ENCODE data around the gene SMARCD2.
"Not testable (repeated sequence)": the region's sequence is repeated elsewhere in the genome, so short reads cannot be mapped to it uniquely, and the experiment has no call there.

Gene SMARCD2

DNA sequence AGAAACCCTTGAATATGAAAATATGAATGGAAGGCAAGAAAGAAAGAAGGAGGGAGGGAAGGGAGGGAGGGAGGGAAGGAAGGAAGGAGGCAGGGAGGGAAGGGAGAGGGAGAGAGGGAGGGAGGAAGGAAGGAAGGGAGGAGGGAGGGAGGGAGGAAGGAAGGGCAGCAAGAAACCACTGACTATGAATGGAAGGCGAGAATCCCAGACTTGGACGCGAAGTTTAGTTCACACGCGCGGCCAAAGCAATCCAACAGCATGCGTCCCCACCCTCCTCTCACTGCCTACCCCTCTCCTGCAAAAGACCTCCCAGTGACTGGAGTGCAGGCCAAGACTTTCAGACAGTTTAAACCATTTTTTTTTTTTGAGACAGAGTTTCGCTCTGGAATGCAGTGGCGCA, 7.9 kb upstream of the SMARCD2 start:
- TF ChIP-seq, protein P1, sequence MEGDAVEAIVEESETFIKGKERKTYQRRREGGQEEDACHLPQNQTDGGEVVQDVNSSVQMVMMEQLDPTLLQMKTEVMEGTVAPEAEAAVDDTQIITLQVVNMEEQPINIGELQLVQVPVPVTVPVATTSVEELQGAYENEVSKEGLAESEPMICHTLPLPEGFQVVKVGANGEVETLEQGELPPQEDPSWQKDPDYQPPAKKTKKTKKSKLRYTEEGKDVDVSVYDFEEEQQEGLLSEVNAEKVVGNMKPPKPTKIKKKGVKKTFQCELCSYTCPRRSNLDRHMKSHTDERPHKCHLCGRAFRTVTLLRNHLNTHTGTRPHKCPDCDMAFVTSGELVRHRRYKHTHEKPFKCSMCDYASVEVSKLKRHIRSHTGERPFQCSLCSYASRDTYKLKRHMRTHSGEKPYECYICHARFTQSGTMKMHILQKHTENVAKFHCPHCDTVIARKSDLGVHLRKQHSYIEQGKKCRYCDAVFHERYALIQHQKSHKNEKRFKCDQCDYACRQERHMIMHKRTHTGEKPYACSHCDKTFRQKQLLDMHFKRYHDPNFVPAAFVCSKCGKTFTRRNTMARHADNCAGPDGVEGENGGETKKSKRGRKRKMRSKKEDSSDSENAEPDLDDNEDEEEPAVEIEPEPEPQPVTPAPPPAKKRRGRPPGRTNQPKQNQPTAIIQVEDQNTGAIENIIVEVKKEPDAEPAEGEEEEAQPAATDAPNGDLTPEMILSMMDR (IDR thresholded peaks at IDR 0.05; ENCODE audit: low read depth, low read length, missing control alignments): no peak
- H3K4me3 ChIP-seq (replicated peaks; ENCODE audit: low read depth, low read length): no peak overlapping the region
- no peak for DNase-seq (ENCODE audit: extremely low read depth, low read depth)

DNA sequence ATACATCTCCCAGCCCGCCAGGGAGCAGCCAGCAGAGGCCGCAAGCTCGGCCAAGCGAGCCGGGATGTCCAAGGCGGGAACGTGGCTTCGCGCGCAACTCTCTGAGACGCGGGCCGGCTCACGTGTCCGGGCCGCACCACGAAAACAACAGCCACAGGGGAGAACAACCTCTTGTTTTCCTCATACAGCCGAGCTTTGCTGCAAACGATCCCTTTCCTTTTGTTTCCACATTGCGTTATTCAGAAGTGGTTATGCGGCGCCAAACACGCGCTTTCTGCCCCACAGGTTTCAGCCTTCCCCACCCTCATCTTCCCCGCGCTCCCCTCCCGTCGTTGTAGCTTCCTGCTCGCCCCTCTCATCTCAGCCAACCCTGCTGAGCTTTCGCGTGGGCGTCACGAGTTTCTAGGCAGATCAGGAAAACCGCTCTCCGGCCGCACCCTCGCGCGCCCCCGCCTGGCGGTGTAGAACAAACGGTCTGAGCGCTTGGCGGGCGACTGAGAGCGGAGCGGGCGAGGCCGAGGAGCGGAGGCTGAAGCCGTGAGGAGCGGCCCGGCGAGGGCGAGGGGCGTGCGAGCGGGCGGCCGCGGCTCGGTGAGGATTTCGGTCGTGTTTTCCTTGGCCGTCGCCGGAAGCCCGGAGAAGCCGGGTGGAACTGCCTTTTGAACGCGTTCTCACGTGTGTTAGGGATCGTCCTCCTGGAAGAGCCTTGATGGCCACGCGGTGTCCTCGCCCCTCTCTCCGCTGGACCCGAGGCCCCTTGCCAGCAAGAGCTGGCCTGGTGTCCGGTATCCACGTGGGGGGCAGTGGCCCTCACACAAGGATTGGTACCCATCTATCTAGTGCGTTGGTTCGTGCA, 6.6 kb upstream of the SMARCD2 start:
- TF ChIP-seq, protein P1 (IDR thresholded peaks at IDR 0.05; ENCODE audit: low read depth, low read length, missing control alignments): peak; percentile 55
- no peak overlapping the region for H3K4me3 ChIP-seq (replicated peaks; ENCODE audit: low read depth, low read length)
- DNase-seq (ENCODE audit: extremely low read depth, low read depth): peak; percentile 59

DNA sequence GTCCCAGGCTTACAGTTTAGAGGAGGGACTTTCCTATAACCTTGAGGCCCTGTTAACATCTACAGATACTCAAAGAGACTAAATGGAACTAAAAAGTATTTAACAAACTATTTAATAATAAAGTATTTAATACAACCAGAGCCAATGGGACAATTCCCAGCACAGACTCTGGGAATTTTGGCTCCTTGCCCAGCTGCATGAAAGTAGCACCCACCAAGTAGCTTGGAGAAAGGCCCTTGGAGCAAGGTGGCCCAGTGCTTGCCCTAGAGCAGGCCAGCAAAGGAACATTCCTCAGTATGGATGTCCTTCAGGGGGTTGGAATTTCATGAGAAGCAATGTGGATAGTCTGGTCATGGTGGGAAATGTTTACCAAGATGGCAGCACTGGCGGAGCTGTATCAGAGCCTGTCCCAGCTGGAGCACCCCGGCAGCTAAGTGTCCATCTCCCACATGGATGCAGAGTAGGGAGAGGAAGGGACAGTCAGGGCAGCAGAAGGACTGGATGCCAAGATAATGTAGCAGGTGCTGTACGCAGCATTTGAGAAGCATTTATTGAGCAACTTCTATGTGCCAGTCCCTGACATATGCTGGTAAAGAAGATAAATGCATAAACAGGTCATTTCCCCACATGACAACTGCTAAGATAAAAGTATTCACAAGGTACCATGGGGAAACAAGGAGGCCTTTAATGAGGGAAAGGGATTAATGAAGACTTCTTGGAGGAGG, 5.2 kb upstream of the SMARCD2 start:
- TF ChIP-seq, protein P1 (IDR thresholded peaks at IDR 0.05; ENCODE audit: low read depth, low read length, missing control alignments): no peak
- H3K4me3 ChIP-seq (replicated peaks; ENCODE audit: low read depth, low read length): no peak overlapping the region

DNA sequence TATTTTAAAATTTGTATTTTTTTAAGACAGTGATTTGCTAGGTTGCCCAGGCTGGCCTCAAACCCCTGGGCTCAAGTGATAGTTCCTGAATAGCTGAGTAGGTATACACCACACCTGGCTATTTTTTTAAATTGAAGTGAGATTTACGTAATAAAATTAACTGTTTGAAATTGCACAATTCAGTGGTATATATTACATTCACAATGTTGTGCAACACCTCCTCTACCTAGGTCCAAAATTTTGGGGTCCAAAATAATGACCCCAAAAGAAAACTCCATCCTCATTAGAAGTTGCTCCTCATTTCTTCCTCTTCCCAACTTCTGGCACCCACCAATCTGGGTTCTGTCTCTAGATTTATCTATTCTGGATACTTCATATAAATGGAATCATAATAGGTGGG, 3.0 kb upstream of the SMARCD2 start:
- DNase-seq (ENCODE audit: extremely low read depth, low read depth): no peak
- no peak overlapping the region for H3K4me3 ChIP-seq (replicated peaks; ENCODE audit: low read depth, low read length)
- TF ChIP-seq, protein P1 (IDR thresholded peaks at IDR 0.05; ENCODE audit: low read depth, low read length, missing control alignments): no peak

More for the DNA sequence above, 5.2 kb upstream of the SMARCD2 start:
- no peak for DNase-seq (ENCODE audit: extremely low read depth, low read depth)

DNA sequence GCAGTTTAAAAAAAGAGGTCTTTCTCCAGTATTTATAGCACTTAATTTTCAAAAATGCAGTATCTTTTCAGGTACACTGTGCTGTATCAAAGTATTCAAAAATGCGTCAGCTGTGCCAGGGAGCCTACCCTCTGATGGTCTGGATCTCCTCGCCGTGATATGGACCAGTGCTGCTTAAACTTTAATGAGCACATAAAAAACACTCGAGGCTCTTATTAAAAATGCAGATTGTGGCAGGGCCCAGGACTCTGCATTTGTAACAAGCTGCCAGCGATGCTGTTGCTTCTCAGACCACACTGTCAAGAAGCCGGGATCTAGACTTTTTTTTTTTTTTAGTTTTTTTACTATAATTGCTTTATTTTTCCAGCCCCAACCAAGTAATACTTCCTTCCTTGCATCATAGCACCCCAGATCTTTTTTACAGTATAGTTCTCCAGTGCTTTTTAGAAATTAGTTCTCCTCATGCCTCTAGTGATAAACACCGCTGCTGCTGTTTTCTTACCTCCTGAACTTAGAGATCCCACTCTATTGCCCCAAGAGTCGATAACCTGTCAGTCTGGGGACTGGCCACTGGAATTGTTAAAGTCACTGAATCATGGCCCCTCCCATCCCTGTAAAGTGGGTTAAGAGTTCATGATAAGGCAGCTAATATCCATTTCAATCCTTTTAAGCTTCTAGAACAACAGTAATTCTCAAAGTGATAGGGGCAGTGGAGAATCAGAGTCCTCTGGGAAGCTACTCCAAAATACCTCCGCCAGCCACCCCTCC, 1.6 kb upstream of the SMARCD2 start:
- TF ChIP-seq, protein P1 (IDR thresholded peaks at IDR 0.05; ENCODE audit: low read depth, low read length, missing control alignments): no peak
- no peak overlapping the region for H3K4me3 ChIP-seq (replicated peaks; ENCODE audit: low read depth, low read length)
- DNase-seq (ENCODE audit: extremely low read depth, low read depth): no peak

GRCh38 chr17:63843387-63843888, 953 bp upstream of the SMARCD2 start:
- not testable (repeated sequence) for DNase-seq (ENCODE audit: extremely low read depth, low read depth)
- peak overlapping the region; percentile 40 for H3K4me3 ChIP-seq (replicated peaks; ENCODE audit: low read depth, low read length)
